T follicular helper cell (primary cell): Measurements from ENCODE around the gene TUBB4B.

ENCODE experiments used
- DNase-seq: peaks from one replicate; pipeline ENCODE4 v3.0.0-alpha.2; 2020; ENCODE audit warnings: low read depth

The TUBB4B gene

DNA sequence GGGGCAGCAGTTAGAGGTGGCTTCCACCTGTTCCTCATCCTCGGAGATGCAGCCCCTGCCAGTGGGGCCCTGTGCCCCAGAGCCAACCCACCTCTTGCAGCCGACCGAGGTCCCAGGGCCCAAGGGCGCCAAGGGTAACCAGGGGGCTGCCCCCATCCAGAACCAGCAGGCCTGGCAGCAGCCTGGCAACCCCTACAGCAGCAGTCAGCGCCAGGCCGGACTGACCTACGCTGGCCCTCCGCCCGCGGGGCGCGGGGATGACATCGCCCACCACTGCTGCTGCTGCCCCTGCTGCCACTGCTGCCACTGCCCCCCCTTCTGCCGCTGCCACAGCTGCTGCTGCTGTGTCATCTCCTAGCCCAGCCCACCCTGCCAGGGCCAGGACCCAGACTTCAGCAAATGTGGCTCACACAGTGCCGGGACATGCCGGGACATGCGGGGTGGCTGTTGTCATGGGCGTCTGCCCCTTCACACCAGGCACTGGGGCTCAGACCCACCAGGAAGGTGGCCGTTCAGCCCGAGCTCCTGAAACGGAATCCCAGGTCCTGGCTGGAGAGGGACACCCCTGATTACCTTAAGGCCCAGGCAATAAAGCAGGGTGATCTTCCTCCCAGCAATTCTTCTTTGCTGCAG lies 15.3 kb upstream of the TUBB4B start:
- no peak for DNase-seq

DNA sequence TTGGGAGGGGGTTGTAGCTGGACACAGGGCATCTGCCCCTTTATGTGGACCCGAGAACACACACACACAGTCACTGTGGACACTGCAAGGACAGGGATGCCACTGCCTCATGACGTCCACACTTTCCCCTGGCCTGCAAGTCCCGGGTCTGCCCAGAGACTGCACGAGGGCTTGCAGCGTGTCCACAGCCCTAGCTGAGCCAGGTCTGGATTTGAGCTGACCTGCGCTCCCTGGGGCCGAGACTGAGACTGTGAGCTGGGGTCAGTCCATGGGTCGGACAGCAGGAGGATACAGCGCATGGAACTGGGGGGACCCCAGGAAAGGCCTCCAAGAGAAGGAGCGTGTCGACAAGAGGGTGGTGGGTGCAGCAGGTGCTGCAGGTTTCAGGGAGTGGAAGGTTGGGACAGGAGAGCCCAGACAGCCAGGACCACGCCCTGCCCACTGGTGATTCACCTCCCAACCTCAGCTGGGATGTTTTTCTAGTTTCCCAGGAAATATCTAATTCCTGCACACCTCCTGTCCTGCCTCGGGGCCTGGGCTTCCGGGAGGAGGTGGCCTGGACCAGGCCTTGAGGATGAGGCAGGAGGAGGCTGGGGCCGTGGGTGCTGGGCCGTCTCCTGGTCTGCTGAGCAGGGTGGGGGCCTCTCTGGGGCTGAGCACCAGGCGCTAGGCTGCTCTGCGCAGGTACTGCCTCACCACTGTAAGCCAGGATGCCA lies 14.6 kb upstream of the TUBB4B start:
- no peak for DNase-seq

DNA sequence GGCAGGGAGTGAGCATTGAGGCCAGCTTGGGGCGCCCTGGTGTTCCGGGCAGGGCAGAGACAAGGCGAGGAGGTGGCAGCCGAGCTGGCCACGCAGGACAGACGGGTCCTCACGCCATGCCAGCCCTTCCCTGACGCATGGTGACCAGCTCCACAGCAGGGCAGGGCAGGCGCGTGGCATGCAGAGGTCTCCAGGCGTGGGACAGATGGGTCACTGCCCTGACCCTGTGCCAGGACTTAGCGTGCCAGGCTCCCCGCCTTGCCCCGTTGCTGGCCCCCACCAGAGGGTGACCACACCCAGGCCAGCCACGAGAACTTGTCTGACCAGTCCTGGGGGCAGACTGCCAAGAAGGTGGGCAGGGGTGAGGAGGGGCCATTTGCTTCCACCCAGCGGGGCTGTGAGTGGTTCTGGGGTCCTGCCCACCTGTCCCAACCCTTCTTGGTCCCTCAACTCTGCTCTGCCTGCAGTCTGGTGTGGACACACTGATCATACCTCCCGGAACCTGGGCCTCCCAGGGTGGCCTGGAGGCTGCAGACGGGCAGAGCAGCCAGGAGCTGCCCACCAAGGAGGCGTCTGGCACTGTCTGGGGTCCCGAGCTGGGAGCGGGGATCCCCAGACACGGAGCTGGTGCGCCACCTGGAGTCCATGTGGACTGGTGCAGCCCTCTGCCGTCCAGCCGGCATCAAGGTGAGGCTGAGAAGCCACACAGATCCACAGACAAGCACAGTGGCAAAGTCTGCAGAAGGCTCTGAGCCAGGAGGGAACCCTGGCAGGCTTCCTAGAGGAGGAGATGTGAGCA lies 13.8 kb upstream of the TUBB4B start, which contains the start of gene RNF224:
Gene RNF224, plus strand, starts transcription at position 449 of the 799 bp plus-strand sequence. CDS start 834 bp downstream, outside the sequence.
- DNase-seq = peak; percentile 74

DNA sequence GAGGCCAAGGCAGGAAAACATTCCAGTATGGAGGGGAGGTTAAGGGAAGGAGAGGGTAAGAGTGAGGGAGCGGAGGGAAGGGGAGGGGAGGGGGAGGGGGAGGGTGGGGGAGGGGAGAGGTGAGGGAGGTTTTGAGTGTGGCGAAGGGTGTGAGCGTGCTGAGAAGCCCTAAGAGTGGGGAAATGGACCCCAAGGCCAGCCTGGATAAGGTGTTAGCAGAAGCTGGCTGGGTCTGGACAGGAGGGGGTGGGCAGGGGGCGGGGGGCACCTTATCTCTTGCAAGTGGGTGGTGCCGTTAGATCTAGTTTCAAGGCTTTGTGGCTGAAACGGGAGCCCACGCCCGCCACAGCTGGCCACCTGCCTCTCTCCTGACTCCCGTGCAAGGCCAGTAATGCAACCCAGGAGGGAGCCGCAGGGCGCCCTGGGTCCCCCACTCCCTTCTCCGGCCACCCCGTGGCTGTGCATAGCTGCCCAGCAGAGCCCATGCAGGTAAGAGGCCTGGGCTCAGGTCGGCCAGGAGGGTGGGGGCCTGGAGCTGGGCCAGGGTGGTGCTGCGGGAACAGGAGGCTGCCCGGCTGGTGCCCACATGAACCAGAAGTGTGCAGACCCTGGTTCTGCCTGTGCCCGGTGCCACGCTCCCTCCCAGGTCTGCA lies 13.1 kb upstream of the TUBB4B start:
- DNase-seq = no peak

DNA sequence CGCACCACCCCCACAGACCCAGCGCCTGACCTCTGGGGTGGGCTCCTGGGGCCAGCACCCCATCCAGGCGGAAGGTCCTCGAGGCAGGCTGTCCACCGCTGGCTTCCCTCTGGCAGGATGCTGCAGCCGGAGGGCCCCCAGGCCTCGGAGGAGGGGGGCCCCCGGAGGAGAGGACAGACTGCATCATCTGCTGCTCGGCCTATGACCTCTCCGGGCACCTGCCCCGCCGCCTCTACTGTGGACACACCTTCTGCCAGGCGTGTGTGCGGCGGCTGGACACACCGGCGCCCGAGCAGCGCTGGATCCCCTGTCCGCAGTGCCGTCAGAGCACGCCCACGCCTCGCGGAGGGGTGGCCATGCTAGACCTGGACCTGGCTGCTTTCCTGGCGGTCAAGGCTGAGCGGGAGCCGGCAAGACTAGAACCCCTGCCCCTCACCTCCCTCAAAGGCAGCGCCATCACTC lies 12.6 kb upstream of the TUBB4B start:
- DNase-seq = no peak

DNA sequence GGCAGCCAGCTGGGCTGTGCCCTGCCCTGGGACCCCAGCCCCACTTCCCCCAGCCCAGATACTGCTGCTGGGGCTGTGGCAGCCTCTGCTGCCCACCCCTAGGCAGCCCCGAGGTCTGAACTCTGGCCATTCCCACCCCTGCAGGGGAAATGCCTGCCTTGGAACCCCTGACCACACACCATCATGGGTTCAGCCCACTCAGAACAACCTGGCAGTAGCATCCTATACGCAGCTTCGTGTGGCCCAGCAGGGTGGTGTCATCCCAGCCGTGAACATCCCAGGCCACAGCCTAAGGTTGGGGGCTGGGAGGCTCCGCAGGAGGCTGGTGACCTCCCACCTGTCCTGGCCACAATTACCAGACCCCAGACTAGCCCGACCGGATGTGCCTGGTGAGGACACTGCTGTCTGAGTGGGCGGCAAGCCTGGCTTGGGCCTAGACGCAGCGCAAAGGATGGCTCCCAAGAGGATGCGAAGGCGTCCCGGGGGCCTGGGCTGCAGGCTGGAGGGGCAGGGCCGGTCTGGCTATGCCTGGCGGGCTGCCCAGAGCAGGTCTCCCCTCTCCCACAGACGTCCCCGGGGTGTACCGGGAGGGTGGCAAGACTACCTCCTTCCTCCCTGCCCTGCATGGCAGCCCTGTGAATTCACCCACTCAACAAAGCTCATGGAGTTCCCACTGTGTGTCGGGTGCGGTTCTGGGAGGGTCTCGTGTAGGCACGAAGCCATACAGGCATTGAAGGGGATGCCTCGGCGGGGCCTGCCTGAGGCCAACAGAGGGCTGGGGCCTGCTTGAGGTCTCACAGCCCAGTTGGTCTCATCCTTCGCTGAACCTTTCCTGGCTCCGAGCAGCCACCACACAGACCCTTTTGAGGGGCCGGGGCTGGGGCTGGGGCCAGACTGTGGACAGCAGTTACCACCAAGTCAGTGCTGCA lies 11.9 kb upstream of the TUBB4B start:
- no peak for DNase-seq

DNA sequence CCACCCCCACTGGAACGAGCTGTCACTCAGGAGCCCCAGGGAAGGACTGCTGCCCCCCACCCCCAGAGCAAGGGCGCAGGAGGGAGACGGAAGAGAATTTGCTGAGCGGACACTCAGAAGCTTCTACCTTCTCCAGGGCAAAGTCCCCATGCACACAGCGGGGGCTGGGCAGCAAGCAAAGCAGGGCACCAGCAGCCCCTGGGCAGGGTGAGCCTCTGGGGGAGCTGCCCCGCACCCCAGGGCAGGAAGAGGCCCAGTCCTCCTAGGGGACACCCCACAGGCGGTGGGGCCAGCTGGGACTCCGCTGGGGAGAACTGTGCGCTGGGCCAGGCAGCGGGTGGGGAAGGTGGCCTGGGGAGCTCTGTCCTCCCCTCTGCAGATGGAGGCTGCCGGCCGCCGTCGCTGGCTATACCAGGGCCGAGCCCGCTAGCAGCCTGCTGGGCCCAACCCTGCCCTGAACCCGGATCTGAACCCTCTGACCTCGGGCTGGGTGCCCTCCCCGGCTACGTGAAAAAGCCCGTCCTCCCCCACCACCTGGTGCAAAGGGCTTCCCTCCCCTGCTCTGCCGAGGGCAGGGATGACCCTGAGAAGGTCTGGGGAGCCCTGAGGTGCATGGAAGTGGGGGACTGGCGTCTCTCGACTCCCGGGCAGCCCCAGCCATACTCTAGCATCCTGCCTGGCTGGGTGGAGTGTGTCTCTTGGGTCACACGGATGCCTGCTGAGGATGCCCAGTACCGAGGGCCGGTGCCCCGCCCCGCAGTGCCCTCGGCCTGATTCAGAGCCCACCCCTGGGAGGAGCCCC lies 11.0 kb upstream of the TUBB4B start:
- DNase-seq = no peak

DNA sequence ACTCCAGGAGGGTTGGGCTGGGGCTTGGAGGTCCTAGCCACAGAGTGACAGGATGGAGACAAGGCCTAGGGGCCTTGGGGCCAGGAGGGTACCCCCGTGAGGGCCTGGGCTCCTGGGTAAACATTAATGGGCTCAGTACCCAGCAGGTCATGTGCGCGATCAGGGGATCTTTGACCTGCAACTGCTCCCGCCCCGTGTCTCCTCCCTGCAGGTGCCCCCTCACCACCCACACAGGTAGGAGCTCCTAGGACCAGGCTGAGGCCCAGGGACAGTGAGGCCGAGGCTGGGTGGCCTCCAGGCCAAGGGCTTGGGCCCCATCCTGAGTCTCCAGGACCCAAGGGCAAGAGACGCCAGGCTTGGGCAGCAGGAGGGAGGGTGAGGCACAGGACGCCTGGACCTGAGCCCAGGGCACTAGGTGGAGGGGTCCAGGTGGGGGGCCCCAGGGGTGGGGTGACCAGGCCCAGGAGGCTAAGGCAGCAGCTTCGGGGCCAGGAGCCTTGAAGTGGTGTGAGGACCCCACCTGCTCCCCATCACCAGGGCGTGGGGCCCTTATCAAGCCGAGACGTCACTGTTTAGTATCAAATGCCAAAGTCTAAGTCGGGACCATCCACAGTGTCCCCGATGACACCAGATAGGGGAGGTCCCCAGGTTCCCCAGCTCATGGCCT lies 10.2 kb upstream of the TUBB4B start, which contains the start of gene SLC34A3:
Gene SLC34A3, plus strand, starts transcription at position 197 of the 667 bp plus-strand sequence. CDS start 802 bp downstream, outside the sequence.
- no peak for DNase-seq

DNA sequence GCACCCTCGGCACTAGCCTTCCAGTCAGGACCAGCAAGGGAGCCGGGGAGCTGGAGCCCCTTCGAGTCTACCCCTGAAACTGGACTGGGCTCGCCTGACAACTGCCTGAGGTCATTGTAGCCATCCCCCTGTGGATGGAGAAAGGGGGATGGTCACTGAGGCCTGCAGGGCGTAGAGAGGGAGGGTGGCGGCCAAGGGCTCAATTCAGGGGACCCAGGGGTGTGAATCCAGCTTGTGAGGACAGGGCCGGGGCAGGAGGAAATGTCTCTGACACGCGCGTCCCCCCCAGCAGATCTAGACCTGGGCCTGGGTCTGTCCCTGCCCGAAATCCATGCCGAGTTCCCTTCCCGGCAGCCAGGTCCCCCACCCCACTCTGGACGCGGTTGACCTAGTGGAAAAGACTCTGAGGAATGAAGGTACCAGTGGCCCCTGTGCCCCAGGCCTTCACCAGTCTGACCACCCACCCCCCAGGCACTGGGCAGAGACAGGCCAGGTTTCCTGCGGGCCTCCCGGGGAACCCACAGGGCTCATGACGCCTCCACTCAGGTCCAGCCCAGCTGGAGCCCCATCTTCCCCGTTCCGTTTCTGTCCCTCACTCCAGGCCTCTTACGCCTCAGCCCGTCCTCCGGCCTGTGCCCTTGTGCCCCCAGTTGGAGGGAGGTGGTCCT lies 9.6 kb upstream of the TUBB4B start:
- DNase-seq = no peak

DNA sequence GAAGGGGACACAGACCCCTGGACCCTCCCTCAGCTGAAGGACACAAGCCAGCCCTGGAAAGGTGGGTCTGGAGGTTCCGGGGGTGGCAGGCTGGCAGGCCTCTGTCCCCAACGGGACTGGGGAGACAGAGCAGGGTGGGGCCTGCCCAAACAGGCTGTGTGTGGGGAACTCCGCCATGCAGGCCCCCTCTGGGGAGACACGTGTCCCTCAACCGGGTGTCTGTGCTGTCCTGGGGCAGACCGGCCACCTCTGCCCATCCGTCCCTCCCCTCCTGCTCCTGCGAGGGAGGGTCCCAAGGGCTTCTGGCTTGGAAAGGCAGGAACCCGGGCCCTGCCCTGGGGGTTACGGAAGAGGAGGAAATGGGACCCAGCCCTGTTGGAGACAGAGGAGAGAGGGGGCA lies 9.0 kb upstream of the TUBB4B start:
- DNase-seq = no peak

DNA sequence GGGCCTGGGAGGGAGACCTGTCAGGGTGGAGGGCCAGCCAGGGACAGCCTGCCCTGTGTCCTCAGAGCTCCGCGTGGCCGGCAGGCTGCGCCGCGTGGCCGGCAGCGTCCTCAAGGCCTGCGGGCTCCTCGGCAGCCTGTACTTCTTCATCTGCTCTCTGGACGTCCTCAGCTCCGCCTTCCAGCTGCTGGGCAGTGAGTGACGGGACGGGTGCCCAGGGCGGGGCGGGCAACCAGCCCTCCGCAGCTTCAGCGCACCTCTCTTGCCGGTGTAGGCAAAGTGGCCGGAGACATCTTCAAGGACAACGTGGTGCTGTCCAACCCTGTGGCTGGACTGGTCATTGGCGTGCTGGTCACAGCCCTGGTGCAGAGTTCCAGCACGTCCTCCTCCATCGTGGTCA lies 8.6 kb upstream of the TUBB4B start:
- no peak for DNase-seq

DNA sequence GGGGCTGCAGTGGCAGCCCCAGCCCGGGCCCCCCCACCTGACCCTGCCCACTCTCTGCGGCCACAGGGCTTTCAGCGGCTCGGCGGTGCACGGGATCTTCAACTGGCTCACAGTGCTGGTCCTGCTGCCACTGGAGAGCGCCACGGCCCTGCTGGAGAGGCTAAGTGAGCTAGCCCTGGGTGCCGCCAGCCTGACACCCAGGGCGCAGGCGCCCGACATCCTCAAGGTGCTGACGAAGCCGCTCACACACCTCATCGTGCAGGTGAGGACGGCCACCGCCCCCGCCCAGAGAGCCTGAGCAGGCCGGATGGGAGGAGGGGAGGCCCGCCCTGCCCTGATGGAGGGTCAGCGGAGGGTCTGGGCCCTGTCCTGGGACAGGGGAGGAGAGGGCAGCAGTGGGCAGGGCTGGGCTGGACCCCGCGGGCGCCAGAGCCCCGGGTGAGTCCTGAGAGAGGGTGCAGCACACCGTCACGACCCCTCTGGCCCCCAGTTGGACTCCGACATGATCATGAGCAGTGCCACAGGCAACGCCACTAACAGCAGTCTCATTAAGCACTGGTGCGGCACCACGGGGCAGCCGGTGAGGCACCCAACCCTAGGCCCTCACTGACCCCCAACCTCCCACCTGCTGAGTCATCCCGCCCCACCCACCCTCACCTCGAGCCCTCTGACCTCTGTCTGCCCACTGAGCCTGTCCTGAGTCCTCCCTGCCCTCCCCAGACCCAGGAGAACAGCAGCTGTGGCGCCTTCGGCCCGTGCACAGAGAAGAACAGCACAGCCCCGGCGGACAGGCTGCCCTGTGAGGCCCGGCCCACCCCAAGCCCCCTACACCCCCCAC lies 7.7 kb upstream of the TUBB4B start:
- no peak for DNase-seq

DNA sequence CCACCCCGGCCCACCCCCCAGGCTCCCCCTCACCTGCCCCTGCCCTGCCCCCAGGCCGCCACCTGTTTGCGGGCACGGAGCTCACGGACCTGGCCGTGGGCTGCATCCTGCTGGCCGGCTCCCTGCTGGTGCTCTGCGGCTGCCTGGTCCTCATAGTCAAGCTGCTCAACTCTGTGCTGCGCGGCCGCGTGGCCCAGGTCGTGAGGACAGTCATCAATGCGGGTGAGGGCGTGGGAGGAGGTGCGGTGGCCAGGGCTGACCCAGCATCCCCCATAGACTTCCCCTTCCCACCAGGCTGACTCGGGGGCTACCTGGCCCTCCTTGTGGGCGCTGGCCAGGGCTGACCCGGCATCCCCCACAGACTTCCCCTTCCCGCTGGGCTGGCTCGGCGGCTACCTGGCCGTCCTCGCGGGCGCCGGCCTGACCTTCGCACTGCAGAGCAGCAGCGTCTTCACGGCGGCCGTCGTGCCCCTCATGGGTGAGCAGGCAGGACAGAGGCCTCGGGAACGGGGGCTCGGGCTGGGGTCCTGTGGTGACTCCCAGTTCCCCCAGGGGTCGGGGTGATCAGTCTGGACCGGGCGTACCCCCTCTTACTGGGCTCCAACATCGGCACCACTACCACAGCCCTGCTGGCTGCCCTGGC lies 6.9 kb upstream of the TUBB4B start:
- no peak for DNase-seq

DNA sequence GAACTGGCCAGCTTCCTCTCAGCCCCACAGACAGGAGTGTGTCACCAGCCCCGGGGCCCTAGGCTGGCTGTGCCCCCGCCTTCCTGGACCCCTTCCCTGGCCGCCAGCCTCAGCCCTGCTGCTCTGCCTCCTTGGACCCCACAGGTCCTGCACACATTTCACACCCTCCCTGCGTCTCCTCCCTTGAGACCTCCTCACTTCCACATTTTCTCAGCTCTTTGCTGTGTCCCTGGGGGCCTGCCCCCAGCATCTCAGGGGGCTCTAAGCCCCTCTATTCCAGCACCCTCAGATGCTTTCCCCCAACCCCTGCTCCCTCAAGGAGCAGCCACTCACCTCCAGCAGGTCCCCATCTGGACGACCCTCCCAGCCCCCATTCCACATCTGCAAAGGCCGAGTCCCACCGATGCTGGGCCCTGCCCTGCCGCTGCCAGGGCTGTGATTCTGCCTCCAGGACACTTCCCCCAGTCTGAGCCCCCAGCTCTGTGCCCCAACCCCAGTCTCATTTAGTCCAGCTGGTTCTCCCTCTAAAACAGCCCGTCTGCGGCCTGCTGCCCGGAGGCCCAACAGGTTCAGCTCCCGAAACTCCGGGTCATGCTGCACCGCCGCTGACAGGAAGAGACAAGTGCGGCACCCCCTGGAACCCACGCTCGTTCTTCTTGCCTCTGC lies 6.2 kb upstream of the TUBB4B start:
- DNase-seq = no peak

DNA sequence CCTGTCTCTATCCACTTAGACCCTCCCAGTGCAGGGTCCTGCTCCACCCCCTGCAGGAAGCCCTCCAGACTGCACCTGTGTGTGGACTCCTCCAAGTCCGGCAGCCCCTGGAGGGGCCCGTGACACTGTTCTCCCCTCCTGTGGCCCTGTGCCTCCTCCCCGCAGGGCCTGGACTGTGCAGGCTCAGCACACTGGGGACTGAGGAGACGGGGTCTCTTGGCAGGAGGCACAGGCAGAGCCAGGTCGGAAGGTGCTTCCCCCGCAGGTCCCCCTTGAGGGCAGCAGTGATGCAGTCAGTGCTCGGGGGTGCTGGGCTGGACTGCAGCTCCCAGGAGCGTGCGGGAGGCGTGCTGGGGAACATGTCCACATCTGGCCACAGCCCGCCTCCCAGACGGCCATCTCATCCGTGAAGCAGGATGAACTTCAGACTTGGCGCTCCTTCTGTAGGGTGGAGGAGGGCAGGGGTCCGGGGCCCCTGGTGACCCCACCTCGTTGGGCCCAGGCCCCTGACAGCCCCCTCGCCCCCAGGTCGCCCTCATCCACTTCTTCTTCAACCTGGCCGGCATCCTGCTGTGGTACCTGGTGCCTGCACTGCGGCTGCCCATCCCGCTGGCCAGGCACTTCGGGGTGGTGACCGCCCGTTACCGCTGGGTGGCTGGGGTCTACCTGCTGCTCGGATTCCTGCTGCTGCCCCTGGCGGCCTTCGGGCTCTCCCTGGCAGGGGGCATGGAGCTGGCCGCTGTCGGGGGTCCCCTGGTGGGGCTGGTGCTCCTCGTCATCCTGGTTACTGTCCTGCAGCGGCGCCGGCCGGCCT lies 5.5 kb upstream of the TUBB4B start:
- no peak for DNase-seq
